Parathyroid adenoma (tissue), 2 donors: Measurements from ENCODE around the gene OSCAR.

Experiments
- H2AFZ ChIP-seq: fragments of 300-600 bp; sonication (generic); one replicate; pipeline ENCODE4 v1.7.0; 2017; ENCODE audit warnings: antibody characterized with exemption, mild to moderate bottlenecking
- H3K27ac ChIP-seq: fragments of 300-600 bp; sonication (generic); one replicate; pipeline ENCODE4 v1.7.0; 2017
- H3K27me3 ChIP-seq: fragments of 300-600 bp; sonication (generic); one replicate; pipeline ENCODE4 v1.7.0; 2017; ENCODE audit warnings: low read length; ENCODE audit not compliant: control insufficient read depth, insufficient read depth
- H3K36me3 ChIP-seq: fragments of 300-600 bp; sonication (generic); one replicate; pipeline ENCODE4 v1.7.0; 2017; ENCODE audit warnings: low read length; ENCODE audit not compliant: control insufficient read depth, insufficient read depth
- H3K4me1 ChIP-seq: fragments of 300-600 bp; sonication (generic); one replicate; pipeline ENCODE4 v1.7.0; 2017; ENCODE audit warnings: control low read depth
- H3K4me2 ChIP-seq: fragments of 300-600 bp; sonication (generic); one replicate; pipeline ENCODE4 v1.7.0; 2017; ENCODE audit warnings: low read length
- H3K4me3 ChIP-seq: fragments of 300-600 bp; sonication (generic); one replicate; pipeline ENCODE4 v1.7.0; 2017; ENCODE audit warnings: low read depth, low read length
- H3K79me2 ChIP-seq: fragments of 300-600 bp; sonication (generic); one replicate; pipeline ENCODE4 v1.7.0; 2017; ENCODE audit warnings: control low read depth
- H3K9ac ChIP-seq: fragments of 300-600 bp; sonication (generic); one replicate; pipeline ENCODE4 v1.7.0; 2017; ENCODE audit warnings: mild to moderate bottlenecking
- H3K9me3 ChIP-seq: fragments of 300-600 bp; sonication (generic); one replicate; pipeline ENCODE4 v1.7.0; 2017; ENCODE audit warnings: low read length; ENCODE audit not compliant: control insufficient read depth
- TF ChIP-seq, protein P1 (sequence below): fragments of 300-600 bp; sonication (generic); IDR thresholded peaks from one replicate; pipeline ENCODE4 v1.7.0; 2017; ENCODE audit warnings: antibody characterized with exemption, mild to moderate bottlenecking
- donor health status: primary hyperparathyroidism.

Gene OSCAR

GRCh38 chr19:54074851-54075250 lies 25.8 kb downstream of the OSCAR start:
- Histone ChIP-seq H2AFZ (no peak overlapping the region), H3K4me3 (no peak overlapping the region), H3K36me3 (no peaks in the 10 kb centered on the region), H3K79me2 (no peaks in the 10 kb centered on the region), H3K4me1 (no peaks in the 10 kb centered on the region), H3K9ac (no peak overlapping the region), H3K4me2 (no peak overlapping the region), H3K9me3 (no peaks in the 10 kb centered on the region), H3K27ac (no peak overlapping the region), H3K27me3 (no peaks in the 10 kb centered on the region)
- TF ChIP-seq, protein P1, sequence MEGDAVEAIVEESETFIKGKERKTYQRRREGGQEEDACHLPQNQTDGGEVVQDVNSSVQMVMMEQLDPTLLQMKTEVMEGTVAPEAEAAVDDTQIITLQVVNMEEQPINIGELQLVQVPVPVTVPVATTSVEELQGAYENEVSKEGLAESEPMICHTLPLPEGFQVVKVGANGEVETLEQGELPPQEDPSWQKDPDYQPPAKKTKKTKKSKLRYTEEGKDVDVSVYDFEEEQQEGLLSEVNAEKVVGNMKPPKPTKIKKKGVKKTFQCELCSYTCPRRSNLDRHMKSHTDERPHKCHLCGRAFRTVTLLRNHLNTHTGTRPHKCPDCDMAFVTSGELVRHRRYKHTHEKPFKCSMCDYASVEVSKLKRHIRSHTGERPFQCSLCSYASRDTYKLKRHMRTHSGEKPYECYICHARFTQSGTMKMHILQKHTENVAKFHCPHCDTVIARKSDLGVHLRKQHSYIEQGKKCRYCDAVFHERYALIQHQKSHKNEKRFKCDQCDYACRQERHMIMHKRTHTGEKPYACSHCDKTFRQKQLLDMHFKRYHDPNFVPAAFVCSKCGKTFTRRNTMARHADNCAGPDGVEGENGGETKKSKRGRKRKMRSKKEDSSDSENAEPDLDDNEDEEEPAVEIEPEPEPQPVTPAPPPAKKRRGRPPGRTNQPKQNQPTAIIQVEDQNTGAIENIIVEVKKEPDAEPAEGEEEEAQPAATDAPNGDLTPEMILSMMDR = no peak

GRCh38 chr19:54073829-54074228 lies 26.8 kb downstream of the OSCAR start:
- Histone ChIP-seq H3K9ac (no peak overlapping the region), H3K36me3 (no peaks in the 10 kb centered on the region), H3K4me3 (no peak overlapping the region), H3K79me2 (no peaks in the 10 kb centered on the region), H3K27me3 (no peaks in the 10 kb centered on the region), H3K4me2 (no peak overlapping the region), H3K27ac (no peak overlapping the region), H3K9me3 (no peaks in the 10 kb centered on the region), H3K4me1 (no peaks in the 10 kb centered on the region), H2AFZ (no peak overlapping the region)
- TF ChIP-seq, protein P1 = no peak

DNA sequence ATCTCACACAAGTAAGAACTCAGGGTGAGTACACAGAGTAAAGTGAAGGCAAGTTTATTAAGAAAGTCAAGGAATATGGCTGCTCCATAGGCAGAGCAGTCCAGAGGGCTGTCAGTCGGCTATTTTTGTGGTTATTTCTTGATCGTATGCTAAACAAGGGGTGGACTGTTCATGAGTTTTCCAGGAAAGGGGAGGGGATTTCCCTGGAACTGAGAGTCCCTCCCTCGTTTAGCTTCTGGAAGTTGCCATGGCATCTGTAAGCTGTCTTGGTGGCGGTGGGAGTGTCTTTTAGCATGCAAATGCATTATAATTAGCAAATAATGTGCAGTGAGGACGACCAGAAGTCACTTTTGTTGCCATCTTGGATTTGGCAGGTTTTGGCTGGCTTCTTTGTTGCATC lies 31.1 kb downstream of the OSCAR start:
- Histone ChIP-seq H3K27ac (no peak overlapping the region), H3K4me2 (no peak overlapping the region), H2AFZ (no peak overlapping the region), H3K27me3 (no peaks in the 10 kb centered on the region), H3K4me1 (no peaks in the 10 kb centered on the region), H3K9ac (no peak overlapping the region), H3K79me2 (no peaks in the 10 kb centered on the region), H3K9me3 (no peaks in the 10 kb centered on the region), H3K36me3 (no peaks in the 10 kb centered on the region), H3K4me3 (no peak overlapping the region)
- TF ChIP-seq, protein P1 = no peak

GRCh38 chr19:54063350-54064116 lies 37.1 kb downstream of the OSCAR start, which contains the start of gene VSTM1:
TSS of gene VSTM1 (minus strand) at chr19:54063897. CDS start at chr19:54063777, 120 bp downstream.
- Histone ChIP-seq H3K4me1 (no peaks in the 10 kb centered on the region), H3K4me2 (no peak within 1 kb of the TSS), H3K27ac (no peak within 1 kb of the TSS), H3K79me2 (no peaks in the 10 kb centered on the region), H3K9ac (no peak within 1 kb of the TSS), H2AFZ (no peak within 1 kb of the TSS), H3K9me3 (no peaks in the 10 kb centered on the region), H3K27me3 (no peaks in the 10 kb centered on the region), H3K4me3 (no peak within 1 kb of the TSS), H3K36me3 (no peaks in the 10 kb centered on the region)
- TF ChIP-seq, protein P1 = no peak

- Histone ChIP-seq H3K9ac (no peak overlapping the region), H2AFZ (no peak overlapping the region), H3K4me2 (no peak overlapping the region), H3K4me1 (no peaks in the 10 kb centered on the region), H3K27ac (no peak overlapping the region), H3K9me3 (no peaks in the 10 kb centered on the region), H3K36me3 (no peaks in the 10 kb centered on the region), H3K4me3 (no peak overlapping the region), H3K27me3 (no peaks in the 10 kb centered on the region), H3K79me2 (no peaks in the 10 kb centered on the region)
- TF ChIP-seq, protein P1 = no peak
Measured at GRCh38 chr19:54062643-54063042, 38.0 kb downstream of the OSCAR start.
